DND-41 (cell line): ENCODE data around the gene TYW1.

ENCODE experiments used
- CTCF ChIP-seq: IDR thresholded peaks from 2 replicates; pipeline ENCODE4 v1.5.1; 2012; ENCODE audit warnings: borderline replicate concordance, low read length, moderate library complexity, mild to moderate bottlenecking; ENCODE audit not compliant: poor library complexity, severe bottlenecking; ENCODE audit errors: extremely low read depth
- EZH2 ChIP-seq: IDR thresholded peaks from 3 replicates; pipeline ENCODE4 v1.6.1; 2012; ENCODE audit warnings: borderline replicate concordance, low read depth, mild to moderate bottlenecking, moderate library complexity, low read length, inconsistent platforms; ENCODE audit not compliant: severe bottlenecking

GRCh38 chr7:66967029-66967428, 29.6 kb upstream of the TYW1 start:
- TF ChIP-seq CTCF (no peak), EZH2 (no peak)
